NCI-H510A treated with DMSO at 0.1 percent for 48 hours (cell line): ENCODE data around the gene TENM3.

Experiments used
- DNase-seq: peaks from one replicate; lab custom pipeline; 2025; lab: John Stamatoyannopoulos, UW

Gene TENM3

DNA sequence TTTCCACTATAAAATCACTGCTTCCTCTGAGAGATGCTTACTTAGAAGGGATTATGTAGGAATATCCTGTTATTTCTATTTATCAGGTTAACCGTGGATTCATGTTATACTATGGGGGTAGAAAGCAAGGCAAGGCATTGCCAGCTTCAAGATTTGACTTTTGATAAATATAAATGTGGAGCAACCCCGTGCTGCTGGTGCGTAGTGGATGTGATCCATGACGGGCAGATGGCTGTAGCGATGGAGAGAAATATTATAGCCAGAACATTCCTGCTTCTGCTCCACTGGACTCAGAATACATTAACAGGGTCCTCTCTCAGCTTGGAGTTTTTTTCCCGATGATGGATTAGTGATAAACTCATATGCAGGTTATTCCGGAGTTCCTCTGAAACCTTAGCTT, 157.6 kb downstream of the TENM3 start:
- DNase-seq = no peak

DNA sequence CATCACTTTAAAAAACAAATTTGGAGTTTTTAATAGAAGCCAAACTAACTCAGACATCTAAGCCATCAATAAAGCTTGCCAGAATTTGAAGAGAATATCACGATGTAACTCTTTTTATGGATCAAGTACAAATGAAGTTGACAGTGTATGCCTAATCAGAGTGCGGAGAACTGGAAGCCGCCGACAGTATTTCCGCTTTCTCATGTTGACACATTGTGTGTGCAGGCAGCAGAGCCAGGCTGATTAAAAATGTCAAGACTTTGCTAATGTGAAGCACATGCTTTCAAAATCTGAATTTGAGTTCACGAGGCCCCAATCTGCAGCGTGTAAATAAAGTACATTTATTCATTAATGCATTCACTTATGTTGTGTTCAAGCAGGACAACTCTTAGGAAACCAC, 161.2 kb downstream of the TENM3 start:
- DNase-seq = no peak

DNA sequence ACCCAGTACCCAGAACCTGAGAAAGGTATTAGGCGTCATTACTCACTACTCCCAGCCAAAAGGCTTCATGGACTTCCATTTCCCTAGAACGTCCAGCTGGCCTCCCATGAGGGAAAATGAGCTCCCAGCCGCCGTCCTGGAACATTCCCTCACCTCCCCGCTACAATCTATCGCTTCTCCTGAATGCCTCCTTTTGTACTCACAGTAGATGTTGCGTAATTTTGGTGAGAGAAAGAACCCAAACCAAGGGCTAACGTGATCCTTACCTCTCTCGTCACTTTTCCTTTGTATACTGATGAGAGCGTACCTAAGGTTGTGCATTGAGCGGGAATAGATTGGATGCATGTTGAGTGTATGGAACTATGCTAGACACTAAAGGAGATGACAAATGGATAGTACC, 161.9 kb downstream of the TENM3 start:
- DNase-seq = no peak

DNA sequence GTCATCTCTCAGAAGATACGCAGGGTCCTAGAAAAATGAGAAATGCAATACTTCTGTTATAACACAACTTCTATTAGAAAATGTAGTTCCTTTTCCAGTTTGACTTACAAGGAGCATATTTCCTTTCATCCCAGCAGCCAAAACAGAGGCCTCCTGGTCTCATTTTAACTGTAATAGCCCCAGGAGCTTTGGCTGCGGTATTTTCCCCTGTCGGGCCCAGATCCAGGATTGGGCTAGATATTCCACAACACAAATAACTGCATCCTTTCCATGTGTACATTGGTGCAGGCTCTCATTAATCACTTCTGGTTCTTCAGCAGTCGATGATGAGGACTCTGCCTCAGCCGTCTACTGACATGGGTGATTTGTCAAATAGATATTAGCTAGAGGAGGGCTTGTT, 166.1 kb downstream of the TENM3 start:
- no peak for DNase-seq

DNA sequence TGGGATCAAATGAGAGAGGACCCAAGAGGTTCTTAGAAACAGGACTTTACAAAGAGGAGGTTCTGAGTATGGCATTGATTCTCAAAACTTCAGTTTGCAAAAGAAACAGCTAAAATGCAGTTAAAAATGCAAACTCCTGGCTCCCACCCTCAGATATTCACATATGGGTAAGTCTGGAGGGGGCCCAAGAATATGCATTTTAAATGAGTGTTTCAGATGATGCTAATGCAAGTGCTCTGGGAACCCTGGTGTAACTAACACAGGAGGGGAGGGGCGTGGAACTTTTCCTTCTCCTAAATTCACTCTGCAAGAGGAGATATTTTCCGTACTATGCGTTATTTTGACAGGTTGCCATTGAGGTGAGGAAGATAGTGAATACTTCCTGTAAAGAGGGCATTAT, 168.2 kb downstream of the TENM3 start:
- no peak for DNase-seq

DNA sequence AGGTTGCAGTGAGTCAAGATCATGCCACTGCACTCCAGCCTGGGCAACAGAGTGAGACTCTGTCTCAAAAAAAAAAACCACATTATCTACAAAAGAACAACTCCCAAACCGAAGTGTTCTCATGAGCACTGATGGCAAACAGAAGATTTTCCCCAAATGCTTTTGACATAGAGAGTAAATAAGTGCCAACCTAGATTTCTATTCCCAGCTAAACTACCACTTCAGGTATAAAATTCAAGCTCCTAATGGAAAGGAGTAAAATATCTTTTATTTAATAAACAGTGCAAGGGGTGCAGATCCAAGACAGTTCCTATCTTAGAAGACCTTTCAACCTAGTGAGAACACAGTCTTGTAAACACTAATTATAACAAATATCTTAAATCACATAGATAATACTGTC, 170.3 kb downstream of the TENM3 start:
- no peak for DNase-seq

DNA sequence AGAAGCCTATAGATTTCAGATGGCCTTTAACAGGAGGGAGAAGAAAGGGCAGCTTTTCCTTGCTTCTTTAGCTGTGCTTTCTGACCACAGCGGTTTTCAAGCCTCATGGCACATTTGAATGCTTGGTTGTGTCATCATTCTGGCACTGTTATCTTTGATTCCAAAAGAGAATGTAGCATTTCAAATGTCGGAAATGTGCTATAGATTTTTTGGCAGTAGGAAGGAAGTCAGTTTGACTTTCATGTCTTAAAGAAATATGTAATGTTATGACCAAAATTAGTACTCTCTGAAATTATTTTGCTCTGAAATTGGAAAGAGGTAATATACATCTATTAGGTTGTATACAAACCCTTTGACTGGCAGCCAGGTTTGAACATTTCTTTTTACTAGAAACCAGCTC, 171.9 kb downstream of the TENM3 start:
- DNase-seq = no peak

DNA sequence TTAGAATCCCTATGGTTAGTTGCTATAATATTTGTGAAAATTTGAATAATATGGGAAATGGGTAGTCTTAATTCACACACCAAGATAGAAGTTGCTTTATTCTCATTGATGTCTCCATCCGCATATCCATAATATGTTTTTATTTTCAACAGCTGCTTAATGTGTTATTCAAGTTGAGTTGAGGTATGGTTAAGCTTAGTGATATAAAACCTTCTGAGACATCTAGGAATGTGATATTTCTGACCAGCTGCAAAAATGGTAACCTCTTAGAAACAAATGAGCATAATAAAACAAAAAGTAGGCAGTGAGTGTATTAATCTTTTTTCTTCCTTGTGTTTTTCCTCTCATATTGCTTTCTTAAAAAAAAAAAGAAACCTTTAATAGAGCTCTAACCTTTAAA, 172.9 kb downstream of the TENM3 start:
- DNase-seq = no peak

DNA sequence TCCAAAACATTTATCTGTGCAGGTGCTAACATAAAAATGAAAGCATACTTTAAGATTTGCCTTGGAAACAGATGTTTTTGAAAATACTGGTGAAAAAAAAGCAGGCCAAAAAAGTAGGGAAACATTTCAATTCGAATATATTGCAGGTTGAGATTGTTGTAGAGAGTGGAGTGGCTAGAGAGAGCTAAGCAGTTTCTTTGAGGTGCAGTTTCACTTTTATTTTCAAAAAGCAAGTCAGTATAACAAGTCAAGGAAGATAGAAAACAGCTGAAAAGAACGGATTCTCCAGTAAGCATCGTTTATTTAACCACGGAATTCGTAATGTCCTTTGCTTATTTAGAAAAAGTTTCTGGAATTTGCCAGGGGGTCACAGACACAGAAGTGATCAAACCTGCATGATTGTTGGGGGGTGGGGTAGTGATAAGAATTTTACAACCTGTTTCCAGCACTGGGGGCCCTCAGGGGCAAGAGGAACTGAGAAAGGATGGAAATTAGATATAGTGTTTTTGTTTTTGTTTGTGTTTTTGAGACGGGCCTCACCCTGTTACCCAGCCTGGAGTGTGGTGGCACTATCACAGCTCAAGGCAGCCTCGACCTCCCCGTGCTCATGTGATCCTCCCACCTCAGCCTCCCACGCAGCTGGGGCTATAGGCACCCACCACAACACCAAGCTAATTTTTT, 175.0 kb downstream of the TENM3 start:
- no peak for DNase-seq

DNA sequence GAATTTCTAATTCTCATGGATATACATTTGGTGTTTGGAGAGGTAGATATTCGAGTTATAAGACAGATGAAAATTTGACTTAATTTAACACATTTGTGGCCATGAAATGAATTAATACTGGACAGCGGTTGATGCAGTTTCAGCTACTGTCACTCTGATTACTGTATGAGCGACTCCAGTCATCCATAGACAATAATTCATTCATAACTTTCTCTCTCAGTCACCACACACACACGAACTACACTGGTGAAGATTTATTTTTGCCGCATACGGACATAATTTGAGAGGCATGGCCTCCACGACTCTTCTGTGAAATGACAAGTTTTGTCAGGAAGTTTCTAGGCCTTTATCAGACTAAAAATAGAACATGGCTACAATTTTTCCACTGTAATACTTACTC, 177.0 kb downstream of the TENM3 start:
- DNase-seq = no peak

DNA sequence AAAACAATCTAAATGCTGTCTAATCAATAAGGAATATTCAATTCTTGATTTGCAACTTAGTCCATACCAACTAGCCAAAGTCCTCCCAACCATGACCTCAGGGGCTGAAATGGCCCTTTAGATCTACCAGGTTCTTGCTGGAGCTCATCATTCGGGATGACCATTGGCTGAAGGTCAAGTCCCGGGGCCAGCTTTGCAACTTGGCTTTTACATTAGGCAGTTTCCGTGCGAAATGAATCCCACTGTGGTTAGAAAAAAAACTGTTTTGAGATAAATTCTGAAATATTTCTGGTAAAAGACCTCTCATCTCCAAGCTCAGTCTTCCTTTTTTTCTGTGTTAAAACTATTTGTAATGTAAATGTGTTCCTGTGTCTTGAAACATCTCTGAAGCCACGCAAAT, 178.6 kb downstream of the TENM3 start:
- no peak for DNase-seq

DNA sequence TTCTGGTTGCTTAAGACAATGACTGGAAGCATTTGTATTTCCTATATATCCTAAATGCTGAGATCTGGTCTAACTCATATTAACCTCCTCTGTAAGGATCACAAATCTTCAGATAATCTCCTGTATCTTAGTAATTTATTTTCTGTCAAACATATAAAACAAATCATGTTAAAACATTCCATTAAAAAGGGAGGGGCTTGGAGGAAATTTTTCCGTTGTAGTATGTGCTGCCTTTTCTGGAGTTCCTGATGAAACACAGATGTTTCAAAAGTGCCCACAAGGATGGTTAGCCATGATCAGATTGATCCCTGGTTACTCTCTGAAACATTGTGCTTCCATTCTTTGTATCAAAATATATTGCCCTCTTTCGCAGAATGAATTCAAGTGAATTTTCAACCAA, 182.1 kb downstream of the TENM3 start:
- no peak for DNase-seq

DNA sequence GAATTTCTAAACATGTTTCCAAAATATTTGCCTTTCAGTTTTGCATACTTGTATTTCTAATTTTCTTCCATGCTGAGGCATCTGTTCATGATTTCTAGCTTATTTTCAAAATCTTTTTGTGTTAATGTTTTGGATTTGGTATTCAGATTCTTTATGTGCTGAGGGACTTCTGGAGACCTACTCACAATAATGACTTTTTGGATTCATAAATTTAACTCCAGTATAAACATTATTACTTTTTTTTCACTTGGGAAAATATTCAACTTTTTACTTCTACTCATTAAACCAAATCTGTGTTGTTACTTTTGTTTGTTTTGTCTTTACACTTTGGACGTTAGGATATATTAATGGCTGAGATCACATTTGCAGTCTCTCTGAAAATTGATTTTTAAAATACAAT, 183.7 kb downstream of the TENM3 start:
- no peak for DNase-seq

DNA sequence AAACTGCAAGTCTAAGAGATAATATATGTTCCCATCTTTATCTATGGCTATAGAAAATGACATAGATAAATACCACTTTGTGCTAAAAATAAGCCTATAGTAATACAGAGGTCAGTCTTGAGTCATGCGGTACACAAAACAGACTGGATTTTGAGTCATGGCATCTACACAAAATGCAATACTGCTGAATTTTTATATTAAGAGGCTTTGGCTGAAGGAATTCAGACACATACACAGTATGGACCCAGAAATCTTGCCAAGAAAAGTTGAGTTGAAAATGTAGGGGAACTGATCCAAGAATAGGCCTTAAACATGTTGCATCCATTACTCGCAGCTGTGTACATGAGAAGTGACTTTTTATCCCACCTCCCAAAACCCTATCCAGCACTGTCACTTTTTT, 184.4 kb downstream of the TENM3 start:
- DNase-seq = no peak

DNA sequence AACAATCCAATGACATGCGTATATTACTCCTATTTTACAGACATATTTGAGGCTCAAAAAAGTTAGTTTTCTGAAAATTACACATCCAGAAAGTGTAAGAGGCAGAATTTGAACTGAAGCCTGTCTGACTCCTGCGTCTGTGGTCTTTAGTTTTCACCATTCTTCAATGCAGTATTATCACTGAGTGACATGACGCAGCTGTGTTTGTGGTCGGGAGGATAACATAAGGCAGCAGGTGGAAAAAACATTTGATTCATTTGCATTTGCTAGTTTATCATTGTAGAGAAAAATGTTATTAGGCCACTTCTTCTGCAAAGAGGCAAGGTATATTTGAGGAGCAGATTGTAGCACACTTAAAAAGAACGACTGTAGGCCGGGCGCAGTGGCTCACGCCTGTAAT, 186.7 kb downstream of the TENM3 start:
- no peak for DNase-seq

DNA sequence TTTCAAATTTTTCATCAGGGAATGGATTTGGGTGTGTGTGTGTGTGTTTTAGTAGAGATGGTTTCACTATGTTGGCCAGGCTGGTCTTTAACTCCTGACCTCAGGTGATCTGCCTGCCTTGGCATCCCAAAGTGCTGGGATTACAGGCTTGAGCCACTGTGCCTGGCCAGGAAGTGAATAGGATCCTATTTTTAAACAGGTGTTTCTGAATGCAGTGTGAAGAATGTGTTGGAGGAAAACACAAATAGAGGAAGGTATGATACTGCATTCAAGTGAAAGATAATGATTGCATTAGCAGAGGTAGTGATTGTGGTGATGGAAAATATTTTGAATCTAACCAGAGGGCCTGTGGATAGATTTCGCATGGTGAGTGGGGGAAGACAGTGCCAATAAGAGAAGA, 189.6 kb downstream of the TENM3 start:
- DNase-seq = no peak

DNA sequence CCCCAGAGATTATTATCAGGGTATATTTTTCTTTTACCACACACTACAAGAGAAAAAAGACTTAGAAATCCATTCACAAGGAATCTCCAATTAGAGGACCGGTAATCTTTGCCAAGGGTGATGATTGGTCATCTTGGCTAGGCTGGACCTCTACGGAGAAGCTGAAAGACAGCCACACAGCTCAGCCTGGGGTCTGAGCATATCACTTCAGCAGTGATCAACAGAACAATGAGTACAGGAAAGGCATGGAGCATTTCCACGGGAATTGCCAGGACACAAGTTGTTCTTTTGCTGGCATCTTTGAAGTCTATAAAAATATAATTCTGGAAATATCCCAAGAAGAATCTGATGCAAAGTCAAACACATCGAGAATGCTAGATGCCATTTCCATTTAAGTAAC, 191.5 kb downstream of the TENM3 start:
- DNase-seq = no peak

DNA sequence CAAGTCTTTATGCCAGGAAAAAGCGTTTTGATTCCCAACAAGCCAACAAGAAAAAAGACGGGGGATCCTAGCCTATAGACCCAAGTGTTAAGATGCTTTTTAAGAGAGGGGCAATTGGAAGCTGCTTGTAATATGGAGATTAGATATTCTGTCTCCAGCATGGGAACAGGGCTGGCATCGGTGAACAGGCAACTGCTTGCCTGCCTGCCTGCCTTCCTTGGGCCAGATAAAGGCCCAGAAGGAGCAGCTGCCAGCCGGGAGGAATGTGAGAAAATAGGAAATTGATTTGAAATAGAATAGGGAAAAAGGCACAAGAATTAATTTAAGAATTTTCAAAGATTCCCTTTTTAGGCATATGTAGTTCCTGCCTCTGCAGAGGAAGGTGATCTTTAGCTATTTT, 192.2 kb downstream of the TENM3 start:
- DNase-seq = no peak

DNA sequence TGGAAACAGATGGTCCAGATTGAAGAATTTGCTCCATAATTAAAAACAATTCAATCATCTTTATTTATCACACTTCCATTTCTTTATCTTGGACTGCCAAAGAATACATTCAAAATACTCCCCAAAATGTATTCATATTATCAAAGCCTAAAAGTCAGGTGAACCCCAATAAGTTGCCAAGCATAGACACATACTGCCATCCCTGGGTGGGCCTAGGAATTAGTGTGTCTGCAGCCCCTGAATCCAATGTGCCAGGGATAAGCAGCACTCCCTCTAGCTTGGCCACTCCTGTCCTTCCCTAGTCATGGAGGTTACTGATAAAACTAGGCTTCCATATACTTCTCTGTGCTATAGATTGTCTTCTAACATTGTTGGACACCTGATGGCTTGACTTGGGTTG, 199.9 kb downstream of the TENM3 start:
- DNase-seq = no peak

DNA sequence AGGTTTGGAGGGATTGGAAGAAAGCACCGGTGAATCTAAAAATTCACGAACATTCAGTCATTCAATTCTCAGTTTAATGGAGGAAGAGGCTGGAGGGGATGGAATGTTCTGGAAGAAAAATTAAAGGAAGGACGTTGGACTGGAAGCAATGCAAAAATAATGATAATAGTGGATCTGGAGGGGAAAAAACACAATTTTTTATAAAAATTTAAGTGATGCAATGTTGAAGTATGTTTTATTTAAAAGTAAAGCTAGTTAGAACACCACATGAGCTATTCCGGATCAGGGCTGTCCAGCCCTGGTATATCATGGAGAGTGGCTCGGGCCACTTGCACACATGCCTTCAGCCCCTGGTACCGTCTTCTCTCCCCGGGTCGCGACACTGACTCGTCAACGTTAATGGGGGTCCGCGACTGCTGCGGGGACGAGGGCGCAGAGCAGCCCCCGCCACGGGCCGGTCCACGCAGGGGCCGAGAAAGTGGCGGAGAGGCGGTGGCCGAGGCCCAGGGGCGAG, 204.6 kb downstream of the TENM3 start:
- DNase-seq = no peak

DNA sequence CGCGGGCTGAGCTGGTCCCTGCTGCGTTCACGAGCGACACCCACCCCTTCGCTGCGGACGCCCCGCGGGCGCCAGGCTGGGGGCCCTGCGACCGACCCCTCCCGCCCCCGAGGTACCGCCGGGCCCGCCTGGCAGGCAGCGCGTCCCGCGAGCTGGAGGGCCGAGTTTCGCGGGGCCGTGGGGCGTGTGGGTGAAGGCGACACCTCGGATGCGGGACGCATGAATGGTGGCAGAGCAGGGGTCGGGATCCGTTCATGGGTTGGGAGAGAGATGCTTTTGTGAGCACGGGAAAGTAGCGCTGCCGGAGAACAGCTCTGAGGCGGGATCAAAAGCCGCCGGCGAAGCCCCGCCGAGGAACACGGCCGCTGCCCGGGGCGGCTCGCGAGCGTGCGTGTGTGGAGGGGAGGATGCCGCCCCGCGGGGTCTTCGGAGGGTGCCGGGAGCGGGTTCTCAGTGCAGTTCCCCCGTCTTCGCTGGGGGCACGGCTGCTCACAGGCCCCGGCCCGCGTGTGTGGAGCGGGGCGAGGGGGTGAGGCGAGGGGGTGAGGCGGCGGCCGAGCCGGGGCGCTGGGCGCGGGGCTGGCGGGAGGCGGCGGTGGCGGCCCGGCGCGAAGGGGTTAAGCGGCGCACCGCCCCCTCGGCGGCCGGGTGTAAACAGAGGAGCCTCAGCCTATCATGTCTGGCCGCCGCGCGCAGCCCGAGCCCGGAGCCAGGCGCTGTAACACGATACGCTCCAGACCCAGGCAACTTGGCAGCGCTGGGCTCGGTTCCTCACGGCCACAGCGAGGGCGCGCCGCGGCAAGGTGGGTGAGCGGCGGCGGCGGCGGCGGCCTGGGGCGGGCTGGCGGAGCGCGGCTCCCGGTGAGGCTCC, 205.3 kb downstream of the TENM3 start:
- peak; percentile 80 for DNase-seq

DNA sequence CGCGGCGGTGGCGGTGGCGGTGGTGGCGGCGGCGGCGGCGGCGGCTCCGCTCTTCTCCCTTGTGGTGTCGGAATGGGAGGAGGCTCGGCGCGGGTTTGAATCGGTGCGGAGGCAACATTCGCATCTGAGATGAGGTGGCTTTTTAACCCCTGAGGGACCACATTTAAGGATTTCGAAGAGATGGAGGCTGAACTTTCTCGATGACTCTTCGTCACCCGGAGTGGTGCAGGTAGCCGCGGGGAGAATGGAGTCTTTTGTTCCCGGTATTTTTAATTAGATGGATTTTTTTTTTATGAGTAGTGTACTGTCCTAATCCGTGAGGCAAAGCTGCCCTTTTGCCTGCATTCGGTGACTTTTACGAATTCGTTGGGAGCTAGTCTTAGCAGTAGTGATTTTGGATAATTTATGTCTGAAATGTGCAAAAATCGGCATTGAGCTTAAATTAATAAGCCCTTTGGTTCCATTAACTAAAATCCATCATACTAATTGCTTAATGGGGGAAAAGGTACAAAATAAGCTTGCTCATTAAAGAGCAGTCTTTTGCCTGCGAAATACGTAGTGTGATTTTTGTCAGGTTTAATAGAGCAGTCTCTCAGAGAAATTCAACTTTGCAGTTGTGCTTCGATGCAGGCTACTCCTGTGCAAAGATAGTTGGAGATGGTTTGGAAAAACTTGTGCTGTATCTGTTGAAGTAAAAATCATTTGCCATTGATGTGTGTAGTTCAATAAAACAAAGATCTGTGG, 206.2 kb downstream of the TENM3 start:
- peak; percentile 54 for DNase-seq

DNA sequence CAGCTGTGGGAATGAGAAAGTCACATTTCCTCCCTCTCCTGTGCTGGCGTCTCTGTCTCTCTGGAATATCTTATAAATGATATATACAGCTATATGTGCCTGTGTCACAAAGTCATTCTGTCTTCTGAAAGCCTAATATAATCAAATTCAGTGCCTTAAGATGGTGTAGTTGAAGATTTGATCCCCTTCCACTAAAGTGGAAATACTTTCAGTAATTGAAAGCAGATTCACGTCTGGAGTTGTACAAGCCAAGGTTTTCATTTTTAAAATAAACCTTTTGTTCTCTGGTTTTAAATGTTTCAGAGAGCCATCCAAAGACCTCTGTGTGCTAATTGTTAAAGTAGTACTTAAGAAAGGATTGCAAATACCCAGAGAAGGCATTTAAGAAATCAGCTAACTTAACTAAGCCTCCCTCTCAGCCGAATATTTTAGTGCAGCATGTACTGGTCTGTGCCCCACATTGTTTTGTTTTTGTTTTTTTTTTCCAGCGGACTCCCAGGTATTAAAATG, 206.8 kb downstream of the TENM3 start:
- no peak for DNase-seq
